Measurements from ENCODE around the gene PACS1. TPM values are rescaled to one million over a fixed set of nuclear protein-coding genes. Genes with fewer than 3 reads are reported as not detected.

The PACS1 gene
- total RNA-seq, 4 donors from 2014 or later: 37.1 to 97.8 (median 54.3) TPM

- intact Hi-C loops (cut with DNase I): no loop called here
- Histone ChIP-seq H3K4me1 (peaks cover 0 to 6% (median 4%) of the 10 kb centered on the region in 4 donors), H3K9me3 (no peaks in the 10 kb centered on the region), H3K27me3 (no peaks in the 10 kb centered on the region), H3K4me3 (no peak overlapping the region), H3K27ac (replicated peaks in 1 of 4) (no peak overlapping the region), H3K36me3 (peaks cover 22 to 64% (median 55%) of the 10 kb centered on the region in 4 donors)
- WGBS: 94% methylated on average over 5 of the region's 5 CpGs
- TF ChIP-seq POLR2AphosphoS5 (IDR thresholded peaks at IDR 0.05) (no peak), CTCF (IDR thresholded peaks at IDR 0.05) (no peak), EP300 (IDR thresholded peaks at IDR 0.05) (no peak), POLR2A (IDR thresholded peaks at IDR 0.05; ENCODE audit: low read depth) (no peak)
- DNase-seq (ENCODE audit: extremely low spot score): no peak
Measured at GRCh38 chr11:66227700-66228099, 157.6 kb downstream of the PACS1 start.

- intact Hi-C loops (cut with DNase I): no loop called here
- Histone ChIP-seq H3K36me3 (peaks cover 30 to 72% (median 63%) of the 10 kb centered on the region in 4 donors), H3K27me3 (no peaks in the 10 kb centered on the region), H3K4me1 (no peaks in the 10 kb centered on the region), H3K9me3 (no peaks in the 10 kb centered on the region), H3K27ac (replicated peaks in 1 of 4) (no peak overlapping the region), H3K4me3 (no peak overlapping the region)
- no peak for DNase-seq (ENCODE audit: extremely low spot score)
- TF ChIP-seq POLR2A (IDR thresholded peaks at IDR 0.05; ENCODE audit: low read depth) (no peak), CTCF (IDR thresholded peaks at IDR 0.05) (no peak), EP300 (IDR thresholded peaks at IDR 0.05) (no peak), POLR2AphosphoS5 (IDR thresholded peaks at IDR 0.05) (no peak)
- WGBS: 87% methylated on average over 6 of the region's 6 CpGs
Measured at GRCh38 chr11:66228521-66228920, 158.4 kb downstream of the PACS1 start.

GRCh38 chr11:66230156-66230555, 160.1 kb downstream of the PACS1 start:
- Histone ChIP-seq H3K9me3 (no peaks in the 10 kb centered on the region), H3K27me3 (no peaks in the 10 kb centered on the region)
- WGBS: 86% methylated on average over 6 of the region's 6 CpGs

GRCh38 chr11:66230978-66231377, 160.9 kb downstream of the PACS1 start:
- intact Hi-C loops (cut with DNase I): no loop called here
- H3K27me3 ChIP-seq: no peaks in the 10 kb centered on the region
- no peaks in the 10 kb centered on the region for H3K9me3 ChIP-seq
- WGBS: 93% methylated on average over 14 of the region's 14 CpGs
- TF ChIP-seq POLR2A (IDR thresholded peaks at IDR 0.05; ENCODE audit: low read depth) (no peak), POLR2AphosphoS5 (IDR thresholded peaks at IDR 0.05) (no peak), EP300 (IDR thresholded peaks at IDR 0.05) (no peak), CTCF (IDR thresholded peaks at IDR 0.05) (no peak)
- DNase-seq (ENCODE audit: extremely low spot score): no peak
- no peak overlapping the region for H3K27ac ChIP-seq (replicated peaks in 1 of 4)
- peaks cover 40 to 83% (median 78%) of the 10 kb centered on the region in 4 donors for H3K36me3 ChIP-seq
- no peak overlapping the region for H3K4me3 ChIP-seq
- H3K4me1 ChIP-seq: no peaks in the 10 kb centered on the region

More at GRCh38 chr11:66230156-66230555, 160.1 kb downstream of the PACS1 start:
- intact Hi-C loops (cut with DNase I): no loop called here
- Histone ChIP-seq H3K36me3 (peaks cover 40 to 78% (median 70%) of the 10 kb centered on the region in 4 donors), H3K27ac (replicated peaks in 1 of 4) (no peak overlapping the region), H3K4me1 (no peaks in the 10 kb centered on the region), H3K4me3 (no peak overlapping the region)
- TF ChIP-seq POLR2AphosphoS5 (IDR thresholded peaks at IDR 0.05) (no peak), CTCF (IDR thresholded peaks at IDR 0.05) (no peak), POLR2A (IDR thresholded peaks at IDR 0.05; ENCODE audit: low read depth) (no peak)
- no peak for DNase-seq (ENCODE audit: extremely low spot score)

- no peaks in the 10 kb centered on the region for H3K4me1 ChIP-seq
Measured at GRCh38 chr11:66231561-66231960, 161.5 kb downstream of the PACS1 start.

More at GRCh38 chr11:66231561-66231960, 161.5 kb downstream of the PACS1 start:
- H3K27me3 ChIP-seq: no peaks in the 10 kb centered on the region
- WGBS: 88% methylated on average over 7 of the region's 7 CpGs
- no peak for TF ChIP-seq CTCF (IDR thresholded peaks at IDR 0.05)
- TF ChIP-seq EP300 (IDR thresholded peaks at IDR 0.05): no peak
- no peak for TF ChIP-seq POLR2A (IDR thresholded peaks at IDR 0.05; ENCODE audit: low read depth)
- no peak for TF ChIP-seq POLR2AphosphoS5 (IDR thresholded peaks at IDR 0.05)
- peaks cover 44 to 89% (median 84%) of the 10 kb centered on the region in 4 donors for H3K36me3 ChIP-seq
- no peak for DNase-seq (ENCODE audit: extremely low spot score)
- intact Hi-C loops (cut with DNase I): no loop called here
- H3K27ac ChIP-seq (replicated peaks in 1 of 4): no peak overlapping the region
- H3K9me3 ChIP-seq: no peaks in the 10 kb centered on the region
- no peak overlapping the region for H3K4me3 ChIP-seq
